ENCODE data around the gene NELFE. TPM values are rescaled to one million over a fixed set of nuclear protein-coding genes. Genes with fewer than 3 reads are reported as not detected.

Gene NELFE
- polyA plus RNA-seq, 1 donor (not counting 4 experiments of a cell fraction or from before 2014, with no cell fraction given) = 51.9 TPM

DNA sequence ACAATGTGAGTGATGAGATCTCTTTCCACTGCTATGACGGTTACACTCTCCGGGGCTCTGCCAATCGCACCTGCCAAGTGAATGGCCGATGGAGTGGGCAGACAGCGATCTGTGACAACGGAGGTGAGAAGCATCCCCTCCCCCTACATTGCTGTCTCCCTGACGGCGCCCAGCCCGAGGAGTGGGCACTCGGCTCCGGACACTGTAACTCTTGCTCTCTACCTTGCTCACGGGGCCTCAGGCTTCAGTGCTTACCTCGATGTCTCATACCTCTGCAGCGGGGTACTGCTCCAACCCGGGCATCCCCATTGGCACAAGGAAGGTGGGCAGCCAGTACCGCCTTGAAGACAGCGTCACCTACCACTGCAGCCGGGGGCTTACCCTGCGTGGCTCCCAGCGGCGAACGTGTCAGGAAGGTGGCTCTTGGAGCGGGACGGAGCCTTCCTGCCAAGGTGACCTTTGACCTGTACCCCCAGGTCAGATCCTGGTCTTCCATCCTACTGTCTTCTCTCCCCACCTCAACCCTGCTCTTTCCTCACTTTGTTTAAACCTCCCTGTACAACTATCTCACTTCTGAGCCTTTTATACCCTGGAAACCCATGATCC is 11.6 kb downstream of the NELFE start:
- Histone ChIP-seq H3K79me2 (ENCODE audit: control insufficient read depth, insufficient read depth, low read length) (no peaks in the 10 kb centered on the region), H3K36me3 (ENCODE audit: control insufficient read depth in 2 of 2, extremely low read depth in 1 of 2, insufficient read depth in 2 of 2, low read length in 2 of 2) (peaks cover 8 to 9% of the 10 kb centered on the region in 2 experiments), H3K27me3 (ENCODE audit: control insufficient read depth, extremely low read depth, insufficient read depth, low read length) (peaks cover 8% of the 10 kb centered on the region), H3K4me1 (ENCODE audit: control insufficient read depth, extremely low read depth, insufficient read depth, low read length) (peaks cover 21% of the 10 kb centered on the region), H3K4me2 (ENCODE audit: control insufficient read depth, extremely low read depth, insufficient read depth, low read depth, low read length) (no peak overlapping the region), H3K4me3 (ENCODE audit: control insufficient read depth in 2 of 3, extremely low read depth in 1 of 3, insufficient read depth in 2 of 3, low read depth in 1 of 3, low read length in 3 of 3) (no peak overlapping the region), H3K9me1 (ENCODE audit: control insufficient read depth, extremely low read depth, insufficient read depth, low read length) (no peaks in the 10 kb centered on the region), H2AFZ (ENCODE audit: control insufficient read depth, low read length) (no peak overlapping the region), H3K27ac (ENCODE audit: control insufficient read depth, insufficient read depth, low read length) (no peak overlapping the region), H3K9me3 (ENCODE audit: control insufficient read depth, low read depth, low read length) (no peaks in the 10 kb centered on the region), H4K20me1 (ENCODE audit: control insufficient read depth, extremely low read depth, insufficient read depth, low read length) (no peaks in the 10 kb centered on the region), H3K9ac (ENCODE audit: control insufficient read depth, extremely low read depth, insufficient read depth, low read length) (no peak overlapping the region)
- dilution Hi-C loops (cut with MboI; ENCODE audit: extremely low pct_ligation_motif_present, low sequenced_read_pairs) = no loop called here
- no peak for DNase-seq (ENCODE audit: low read depth, low spot score)
- TF ChIP-seq, protein P1, sequence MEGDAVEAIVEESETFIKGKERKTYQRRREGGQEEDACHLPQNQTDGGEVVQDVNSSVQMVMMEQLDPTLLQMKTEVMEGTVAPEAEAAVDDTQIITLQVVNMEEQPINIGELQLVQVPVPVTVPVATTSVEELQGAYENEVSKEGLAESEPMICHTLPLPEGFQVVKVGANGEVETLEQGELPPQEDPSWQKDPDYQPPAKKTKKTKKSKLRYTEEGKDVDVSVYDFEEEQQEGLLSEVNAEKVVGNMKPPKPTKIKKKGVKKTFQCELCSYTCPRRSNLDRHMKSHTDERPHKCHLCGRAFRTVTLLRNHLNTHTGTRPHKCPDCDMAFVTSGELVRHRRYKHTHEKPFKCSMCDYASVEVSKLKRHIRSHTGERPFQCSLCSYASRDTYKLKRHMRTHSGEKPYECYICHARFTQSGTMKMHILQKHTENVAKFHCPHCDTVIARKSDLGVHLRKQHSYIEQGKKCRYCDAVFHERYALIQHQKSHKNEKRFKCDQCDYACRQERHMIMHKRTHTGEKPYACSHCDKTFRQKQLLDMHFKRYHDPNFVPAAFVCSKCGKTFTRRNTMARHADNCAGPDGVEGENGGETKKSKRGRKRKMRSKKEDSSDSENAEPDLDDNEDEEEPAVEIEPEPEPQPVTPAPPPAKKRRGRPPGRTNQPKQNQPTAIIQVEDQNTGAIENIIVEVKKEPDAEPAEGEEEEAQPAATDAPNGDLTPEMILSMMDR (optimal IDR thresholded peaks at IDR 0.05 in 1 of 3, IDR thresholded peaks at IDR 0.05 in 1 of 3, conservative IDR thresholded peaks at IDR 0.05 in 1 of 3; ENCODE audit: extremely low read depth in 1 of 3, insufficient read depth in 2 of 3, low read length in 3 of 3) = no peak
- TF ChIP-seq EZH2 (IDR thresholded peaks at IDR 0.05; ENCODE audit: low read length) = no peak
- no peak for FAIRE-seq

DNA sequence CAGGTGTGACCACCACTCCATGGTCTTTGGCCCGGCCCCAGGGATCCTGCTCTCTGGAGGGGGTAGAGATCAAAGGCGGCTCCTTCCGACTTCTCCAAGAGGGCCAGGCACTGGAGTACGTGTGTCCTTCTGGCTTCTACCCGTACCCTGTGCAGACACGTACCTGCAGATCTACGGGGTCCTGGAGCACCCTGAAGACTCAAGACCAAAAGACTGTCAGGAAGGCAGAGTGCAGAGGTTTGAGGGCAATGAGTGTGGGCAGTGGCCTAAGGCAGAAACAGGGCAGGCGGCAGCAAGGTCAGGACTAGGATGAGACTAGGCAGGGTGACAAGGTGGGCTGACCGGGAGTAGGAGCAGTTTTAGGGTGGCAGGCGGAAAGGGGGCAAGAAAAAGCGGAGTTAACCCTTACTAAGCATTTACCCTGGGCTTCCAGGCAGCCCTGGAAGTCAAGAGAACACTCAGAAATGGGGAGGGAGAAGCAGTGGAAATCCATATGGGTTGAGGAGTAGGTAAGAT is 12.3 kb downstream of the NELFE start:
- no peak for FAIRE-seq
- no peak overlapping the region for H3K27ac ChIP-seq (ENCODE audit: control insufficient read depth, insufficient read depth, low read length)
- H3K9me1 ChIP-seq (ENCODE audit: control insufficient read depth, extremely low read depth, insufficient read depth, low read length) = no peaks in the 10 kb centered on the region

More for the DNA sequence above, 12.3 kb downstream of the NELFE start:
- dilution Hi-C loops (cut with MboI; ENCODE audit: extremely low pct_ligation_motif_present, low sequenced_read_pairs) = no loop called here
- H3K4me1 ChIP-seq (ENCODE audit: control insufficient read depth, extremely low read depth, insufficient read depth, low read length) = peaks cover 21% of the 10 kb centered on the region
- H3K4me3 ChIP-seq (ENCODE audit: control insufficient read depth in 2 of 3, extremely low read depth in 1 of 3, insufficient read depth in 2 of 3, low read depth in 1 of 3, low read length in 3 of 3) = no peak overlapping the region
- H3K9ac ChIP-seq (ENCODE audit: control insufficient read depth, extremely low read depth, insufficient read depth, low read length) = no peak overlapping the region
- peaks cover 8% of the 10 kb centered on the region for H3K27me3 ChIP-seq (ENCODE audit: control insufficient read depth, extremely low read depth, insufficient read depth, low read length)
- peaks cover 2 to 4% of the 10 kb centered on the region in 2 experiments for H3K36me3 ChIP-seq (ENCODE audit: control insufficient read depth in 2 of 2, extremely low read depth in 1 of 2, insufficient read depth in 2 of 2, low read length in 2 of 2)
- H4K20me1 ChIP-seq (ENCODE audit: control insufficient read depth, extremely low read depth, insufficient read depth, low read length) = no peaks in the 10 kb centered on the region
- no peak for DNase-seq (ENCODE audit: low read depth, low spot score)
- no peak for TF ChIP-seq EZH2 (IDR thresholded peaks at IDR 0.05; ENCODE audit: low read length)
- TF ChIP-seq, protein P1 (optimal IDR thresholded peaks at IDR 0.05 in 1 of 3, IDR thresholded peaks at IDR 0.05 in 1 of 3, conservative IDR thresholded peaks at IDR 0.05 in 1 of 3; ENCODE audit: extremely low read depth in 1 of 3, insufficient read depth in 2 of 3, low read length in 3 of 3) = no peak
- no peaks in the 10 kb centered on the region for H3K79me2 ChIP-seq (ENCODE audit: control insufficient read depth, insufficient read depth, low read length)
- H3K9me3 ChIP-seq (ENCODE audit: control insufficient read depth, low read depth, low read length) = no peaks in the 10 kb centered on the region
- H2AFZ ChIP-seq (ENCODE audit: control insufficient read depth, low read length) = peak overlapping the region; percentile 94
- peak overlapping the region; percentile 90 for H3K4me2 ChIP-seq (ENCODE audit: control insufficient read depth, extremely low read depth, insufficient read depth, low read depth, low read length)

Measured in keratinocyte (primary cell).